HG03108 (cell line): ENCODE results near the gene TPO.
"Not testable (repeated sequence)": the region's sequence is repeated elsewhere in the genome, so short reads cannot be mapped to it uniquely, and the experiment has no call there.

ENCODE experiments used
- ATAC-seq: cut with Tn5 transposase; IDR thresholded peaks from one replicate; pipeline ENCODE4 v1.9.1; 2021; ENCODE audit warnings: moderate library complexity; ENCODE audit not compliant: unreplicated experiment

Gene TPO

GRCh38 chr2:1550076-1550475, 136.8 kb downstream of the TPO start:
- ATAC-seq, result no peak

GRCh38 chr2:1550658-1551316, 137.5 kb downstream of the TPO start:
- ATAC-seq, result peak; percentile 85

DNA sequence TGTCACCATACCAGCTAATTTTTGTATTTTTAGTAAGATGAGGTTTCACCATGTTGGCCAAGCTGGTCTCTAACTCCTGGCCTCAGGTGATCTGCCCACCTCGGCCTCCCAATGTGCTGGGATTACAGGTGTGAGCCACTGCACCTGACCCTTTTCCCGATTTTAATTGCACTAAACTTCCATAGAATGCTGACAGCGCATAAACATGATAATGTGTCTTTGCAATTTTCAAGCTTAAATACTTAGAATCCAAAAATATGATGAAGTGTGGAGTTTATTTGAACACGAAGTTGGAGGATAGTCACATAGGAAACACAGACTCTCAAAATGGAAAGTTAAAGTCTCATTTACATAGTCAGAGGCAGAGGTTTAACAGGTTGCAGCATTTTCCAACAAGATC, 138.6 kb downstream of the TPO start:
- no peak for ATAC-seq

- no peak for ATAC-seq
These were observed 139.3 kb downstream of the TPO start for GRCh38 chr2:1552611-1553010.

DNA sequence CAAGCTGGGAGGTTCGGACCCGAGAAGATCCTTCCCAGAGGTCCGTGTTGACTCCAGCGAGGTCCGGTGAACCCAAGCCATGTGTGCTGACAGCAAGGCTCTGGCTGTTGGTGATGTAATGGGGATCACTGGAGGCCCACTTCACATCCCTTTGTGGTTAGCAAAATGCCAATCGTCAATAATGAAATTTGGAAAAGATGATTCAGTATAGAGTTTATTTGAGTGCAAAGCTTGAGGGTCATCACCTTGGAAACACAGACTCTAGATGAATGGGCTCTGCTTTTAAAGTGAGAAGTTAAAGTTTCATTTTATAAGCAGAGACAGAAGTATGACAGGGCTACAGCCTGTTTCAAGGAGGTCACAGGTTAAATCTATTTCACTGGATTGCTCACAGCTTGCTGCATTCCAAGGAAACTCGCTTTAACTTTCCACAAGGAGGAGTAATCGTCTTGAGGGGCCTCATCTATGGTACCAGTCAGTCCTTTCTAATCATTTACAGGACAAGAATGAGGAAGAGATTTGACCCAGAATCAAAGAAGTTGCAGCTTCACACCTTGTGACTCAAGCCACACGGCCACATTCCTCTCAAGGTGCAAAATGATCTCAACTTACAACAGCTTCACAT, 140.5 kb downstream of the TPO start:
- no peak for ATAC-seq

- ATAC-seq, result no peak
These were observed 143.0 kb downstream of the TPO start for GRCh38 chr2:1556286-1556685.

- ATAC-seq, result no peak
These were observed 143.7 kb downstream of the TPO start for GRCh38 chr2:1556776-1557466.

GRCh38 chr2:1557467-1557820, 144.2 kb downstream of the TPO start:
- no peak for ATAC-seq

DNA sequence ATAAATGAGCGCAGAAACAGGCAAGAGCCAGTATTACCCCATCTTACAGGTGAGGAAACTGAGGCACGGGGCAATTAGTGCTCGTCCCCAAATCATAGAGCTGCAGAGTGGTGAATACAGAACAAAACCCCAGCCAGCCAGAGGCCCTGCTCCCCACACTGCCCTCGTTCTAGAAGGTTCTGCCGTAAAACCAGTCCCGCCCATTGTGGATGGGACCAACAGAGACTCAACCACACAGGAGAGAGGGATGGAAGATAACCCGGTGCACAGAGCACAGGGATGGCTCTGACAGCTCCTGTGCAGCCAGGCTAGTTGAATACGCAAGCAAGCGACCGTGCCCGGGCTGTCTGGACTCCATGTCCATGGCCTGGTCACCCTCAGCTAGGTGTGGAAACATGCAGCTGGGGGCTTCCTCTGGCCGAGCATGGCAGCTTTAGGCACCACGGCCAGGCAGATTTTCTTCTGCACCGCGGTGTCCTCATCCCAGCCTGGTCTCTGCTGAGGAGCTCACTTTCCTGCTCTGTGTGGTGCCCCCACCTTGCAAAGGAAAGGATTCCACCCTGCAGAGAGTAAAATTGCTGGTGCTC, 146.4 kb downstream of the TPO start:
- no peak for ATAC-seq

- no peak for ATAC-seq
These were observed 148.0 kb downstream of the TPO start for GRCh38 chr2:1561259-1561658.

DNA sequence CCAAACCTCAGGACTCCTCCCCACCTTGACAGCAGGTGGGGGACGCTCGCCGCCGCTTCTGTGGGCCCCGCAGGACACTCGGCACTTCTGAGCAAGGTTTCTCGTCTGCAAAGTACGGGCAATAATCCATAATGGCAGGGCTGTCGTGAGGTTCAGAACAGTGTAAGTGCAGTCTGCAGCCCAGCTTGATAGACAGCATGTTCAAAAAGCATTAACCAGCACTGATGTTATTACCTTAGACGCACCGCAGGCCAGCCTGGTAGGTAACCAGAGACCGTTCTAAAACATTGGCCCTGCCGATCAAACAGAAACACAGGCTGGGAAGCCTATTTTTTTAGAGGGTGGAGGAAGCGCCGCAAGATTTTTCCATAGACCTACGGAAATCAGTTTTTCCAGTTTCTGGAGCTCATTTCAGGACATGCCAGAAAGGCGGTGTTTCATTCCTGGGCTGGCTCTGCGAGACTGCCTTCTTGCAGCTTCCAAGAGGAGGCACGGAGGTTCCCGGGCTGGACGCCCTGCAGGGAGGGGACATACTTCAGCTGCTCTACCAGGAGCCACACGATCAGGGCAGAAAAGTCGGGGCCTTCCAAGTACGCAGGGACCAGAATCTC, 148.7 kb downstream of the TPO start:
- no peak for ATAC-seq

DNA sequence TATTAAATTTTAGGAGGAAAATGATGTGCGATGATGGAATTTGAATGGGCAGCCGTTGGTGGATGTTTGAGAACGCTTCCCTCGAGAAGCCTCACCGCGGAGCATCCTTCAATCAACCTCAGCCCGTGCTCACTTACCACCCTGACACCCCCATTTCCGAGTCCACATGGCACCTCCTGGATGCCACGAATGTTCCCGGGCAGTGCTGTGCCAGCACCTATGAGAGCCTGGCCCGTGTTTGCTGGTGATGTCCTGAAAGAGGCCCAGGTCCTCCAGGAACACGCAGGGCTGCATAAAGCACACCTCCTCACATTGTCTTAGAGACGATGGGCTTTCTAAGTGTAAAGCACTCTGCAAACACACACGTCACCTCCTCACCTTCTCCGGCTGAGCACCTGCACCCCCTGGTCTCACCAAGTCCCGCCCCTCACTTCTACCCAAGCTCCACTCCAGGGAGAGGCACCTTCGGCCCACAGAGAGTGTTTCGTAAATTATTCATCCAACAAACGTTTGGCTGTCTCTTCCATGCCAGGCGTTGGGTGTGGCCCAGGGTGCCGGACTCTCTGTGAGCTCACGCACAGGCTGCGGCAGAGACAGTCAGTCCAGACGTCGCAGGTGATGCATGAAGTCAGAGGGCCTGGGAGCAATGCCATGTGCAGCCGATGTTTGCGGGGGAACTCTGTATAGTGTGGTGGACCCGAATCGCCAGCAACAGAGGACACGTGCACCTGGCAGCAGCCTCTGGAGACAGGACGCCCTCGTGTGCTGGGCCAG, 150.0 kb downstream of the TPO start:
- ATAC-seq, result no peak

- ATAC-seq, result no peak
These were observed 151.0 kb downstream of the TPO start for GRCh38 chr2:1563943-1564891.

- no peak for ATAC-seq
These were observed 154.5 kb downstream of the TPO start for GRCh38 chr2:1567556-1568344.

DNA sequence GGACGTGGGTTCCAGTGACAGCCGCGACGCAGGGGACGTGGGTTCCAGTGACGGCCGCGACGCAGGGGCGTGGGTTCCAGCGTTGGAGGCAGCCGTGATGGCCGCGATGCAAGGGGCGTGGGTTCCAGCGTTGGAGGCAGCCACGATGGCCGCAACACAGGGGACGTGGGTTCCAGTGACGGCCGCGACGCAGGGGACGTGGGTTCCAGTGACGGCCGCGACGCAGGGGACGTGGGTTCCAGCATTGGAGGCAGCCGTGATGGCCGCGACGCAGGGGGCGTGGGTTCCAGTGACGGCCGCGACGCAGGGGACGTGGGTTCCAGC, 155.0 kb downstream of the TPO start:
- ATAC-seq, result not testable (repeated sequence)

DNA sequence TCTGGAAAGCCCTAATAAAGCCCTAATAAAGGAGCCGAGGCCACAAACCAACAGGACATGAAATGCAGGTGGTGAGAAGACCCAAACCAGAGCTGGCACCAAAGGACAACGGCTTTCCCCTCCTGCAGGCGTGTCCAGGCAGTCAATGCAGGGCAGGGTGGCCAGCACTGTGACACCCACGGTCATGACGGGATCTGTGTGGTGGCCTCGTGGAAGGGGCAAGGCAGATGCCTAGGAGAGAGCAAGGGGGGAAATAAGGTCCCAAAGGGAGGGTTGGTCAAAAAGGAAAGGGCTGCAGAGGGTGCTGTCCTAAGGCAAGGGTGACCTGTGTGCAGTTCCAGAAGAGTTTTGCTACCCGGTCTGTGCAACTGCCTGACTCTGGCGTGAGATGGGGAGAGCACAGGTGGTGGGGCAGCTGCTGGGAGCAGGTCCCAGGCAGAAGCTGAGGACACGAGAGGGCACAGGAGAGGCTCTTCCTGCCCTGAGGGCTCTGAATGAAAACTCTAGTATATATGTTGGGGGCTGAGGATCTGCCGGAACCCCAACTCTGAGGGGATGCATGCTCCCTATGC, 156.7 kb downstream of the TPO start:
- no peak for ATAC-seq

DNA sequence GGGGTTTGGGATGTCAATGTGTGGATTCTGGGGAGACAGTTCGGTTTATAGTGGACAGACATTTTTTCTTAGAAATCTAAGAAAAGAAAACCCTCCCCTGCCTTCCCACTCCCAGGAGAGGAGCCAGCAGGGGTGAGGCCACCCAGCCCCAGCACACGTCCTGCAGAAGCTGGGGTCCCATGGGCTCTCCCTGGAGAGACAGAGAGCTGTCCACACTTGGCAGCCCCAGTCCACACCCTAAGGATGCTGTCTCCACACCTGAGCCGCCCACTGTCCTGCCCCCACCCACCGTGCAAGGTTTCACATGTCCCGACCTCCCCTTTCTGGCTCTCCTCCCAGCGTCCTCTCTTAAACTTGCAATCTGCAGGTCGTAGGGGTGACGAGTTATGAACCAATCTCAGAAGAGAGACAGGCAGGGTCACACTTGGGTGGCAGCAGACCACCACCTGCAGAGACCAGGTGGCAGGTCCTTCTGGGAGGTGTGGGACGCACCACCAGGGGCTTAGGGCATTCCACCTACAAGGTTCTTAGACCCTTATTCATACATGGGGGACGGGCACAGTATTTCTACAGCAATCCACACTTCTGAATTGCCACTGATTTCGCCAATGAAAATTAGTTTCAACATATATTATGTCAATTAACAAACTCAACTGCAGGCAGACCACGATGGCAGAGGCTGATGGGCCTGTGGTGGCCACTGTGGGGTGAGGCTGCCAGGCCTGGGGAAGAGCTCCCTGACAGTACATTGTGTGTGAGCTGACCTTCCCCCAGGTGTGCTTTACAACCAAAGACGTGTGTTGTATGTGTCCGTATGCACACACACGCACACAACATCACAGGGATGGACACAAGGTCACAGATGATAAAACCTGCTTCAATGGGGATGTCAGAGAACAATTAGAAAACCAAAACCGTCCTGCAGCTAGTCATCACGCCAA, 158.5 kb downstream of the TPO start:
- ATAC-seq, result no peak

DNA sequence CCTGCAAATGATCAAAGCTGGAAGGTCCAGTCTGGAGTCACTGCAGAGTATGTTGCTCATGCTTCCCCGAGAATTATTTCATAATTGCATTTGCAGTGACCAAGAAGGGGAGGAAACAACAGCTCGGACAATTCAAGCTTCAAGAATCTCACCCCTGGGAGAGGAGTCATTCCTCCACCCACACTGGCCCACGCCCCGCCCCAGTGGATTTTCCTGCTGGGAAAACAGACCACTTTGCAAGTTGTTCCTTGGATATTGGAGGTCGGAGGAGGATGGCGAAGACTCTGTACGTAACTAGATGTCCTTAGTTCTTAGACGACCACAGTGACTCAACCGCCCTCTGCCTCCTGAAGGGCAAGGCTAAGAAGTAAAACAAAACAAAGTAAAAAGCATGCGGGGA, 159.4 kb downstream of the TPO start:
- no peak for ATAC-seq
